AG09319 (cell line): ENCODE measurements around the gene ACO2.

Experiments
- DNase-seq: peaks from one replicate; pipeline ENCODE4 v3.0.0-alpha.2; 2010; ENCODE audit warnings: low read depth; ENCODE audit errors: extremely low read depth
- TF ChIP-seq, protein P1 (sequence below): IDR thresholded peaks from 2 replicates; pipeline ENCODE4 v1.5.1; 2011; ENCODE audit warnings: low read depth, mild to moderate bottlenecking, inconsistent platforms, low read length, moderate library complexity

The ACO2 gene

GRCh38 chr22:41500303-41500702 lies 31.4 kb downstream of the ACO2 start:
- TF ChIP-seq, protein P1, sequence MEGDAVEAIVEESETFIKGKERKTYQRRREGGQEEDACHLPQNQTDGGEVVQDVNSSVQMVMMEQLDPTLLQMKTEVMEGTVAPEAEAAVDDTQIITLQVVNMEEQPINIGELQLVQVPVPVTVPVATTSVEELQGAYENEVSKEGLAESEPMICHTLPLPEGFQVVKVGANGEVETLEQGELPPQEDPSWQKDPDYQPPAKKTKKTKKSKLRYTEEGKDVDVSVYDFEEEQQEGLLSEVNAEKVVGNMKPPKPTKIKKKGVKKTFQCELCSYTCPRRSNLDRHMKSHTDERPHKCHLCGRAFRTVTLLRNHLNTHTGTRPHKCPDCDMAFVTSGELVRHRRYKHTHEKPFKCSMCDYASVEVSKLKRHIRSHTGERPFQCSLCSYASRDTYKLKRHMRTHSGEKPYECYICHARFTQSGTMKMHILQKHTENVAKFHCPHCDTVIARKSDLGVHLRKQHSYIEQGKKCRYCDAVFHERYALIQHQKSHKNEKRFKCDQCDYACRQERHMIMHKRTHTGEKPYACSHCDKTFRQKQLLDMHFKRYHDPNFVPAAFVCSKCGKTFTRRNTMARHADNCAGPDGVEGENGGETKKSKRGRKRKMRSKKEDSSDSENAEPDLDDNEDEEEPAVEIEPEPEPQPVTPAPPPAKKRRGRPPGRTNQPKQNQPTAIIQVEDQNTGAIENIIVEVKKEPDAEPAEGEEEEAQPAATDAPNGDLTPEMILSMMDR = no peak
- DNase-seq = no peak

DNA sequence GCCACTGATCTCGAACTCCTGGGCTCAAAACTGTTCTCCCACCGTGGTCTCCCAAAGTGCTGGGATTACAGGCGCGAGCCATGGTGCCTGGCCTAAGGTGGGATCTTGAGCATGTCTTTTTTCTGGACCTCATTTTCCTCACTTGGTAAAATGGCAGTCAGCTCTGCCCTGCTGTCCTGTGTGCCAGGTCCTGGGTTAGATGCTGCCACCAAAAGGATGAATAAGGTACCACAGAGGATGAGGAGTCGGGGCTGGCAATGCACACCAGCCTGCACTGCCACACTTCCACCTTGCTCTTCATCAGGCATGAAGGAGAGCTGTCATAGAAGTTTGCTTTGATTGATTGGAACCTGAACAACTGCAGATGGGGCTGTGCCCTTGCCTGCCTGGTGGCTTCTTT lies 32.3 kb downstream of the ACO2 start:
- DNase-seq = no peak
- TF ChIP-seq, protein P1 = peak; percentile 10

DNA sequence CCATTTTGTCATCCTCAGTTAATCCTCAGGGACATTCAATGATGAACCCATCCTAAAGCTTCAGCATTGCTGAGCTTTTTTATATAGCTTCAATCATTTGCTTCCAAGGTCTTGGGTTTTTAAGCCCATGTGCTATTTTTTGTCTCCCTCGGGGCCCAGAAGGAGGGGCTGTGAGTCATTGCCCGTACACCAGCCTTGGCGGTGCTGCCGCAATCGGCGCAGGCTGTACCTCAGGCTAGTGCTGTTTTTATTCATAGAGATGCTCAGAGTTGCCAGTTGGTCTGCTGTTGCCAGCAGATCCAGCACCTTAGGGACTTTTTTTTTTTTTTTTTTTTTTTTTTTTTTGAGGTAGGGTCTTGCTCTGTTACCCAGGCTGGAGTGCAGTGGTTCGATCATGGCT lies 35.5 kb downstream of the ACO2 start:
- DNase-seq = no peak
- TF ChIP-seq, protein P1 = no peak

DNA sequence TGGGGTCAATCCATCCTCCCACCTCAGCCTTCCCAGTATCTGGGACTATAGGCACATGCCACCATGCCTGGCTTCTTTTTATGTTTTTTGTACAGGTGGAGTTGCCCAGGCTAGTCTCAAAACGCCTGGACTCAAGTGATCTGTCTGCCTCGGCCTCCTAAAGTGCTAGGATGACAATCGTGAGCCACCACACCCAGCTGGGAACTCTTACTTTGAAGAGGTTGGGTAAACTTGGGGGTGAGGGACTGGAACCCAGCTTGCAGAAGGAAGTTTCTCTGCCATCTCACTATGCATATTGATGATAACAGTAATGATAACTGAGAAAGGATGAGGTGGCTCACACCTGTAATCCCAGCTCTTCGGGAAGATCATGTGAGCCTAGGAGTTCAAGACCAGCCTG lies 35.9 kb downstream of the ACO2 start:
- TF ChIP-seq, protein P1 = no peak
- DNase-seq = no peak

DNA sequence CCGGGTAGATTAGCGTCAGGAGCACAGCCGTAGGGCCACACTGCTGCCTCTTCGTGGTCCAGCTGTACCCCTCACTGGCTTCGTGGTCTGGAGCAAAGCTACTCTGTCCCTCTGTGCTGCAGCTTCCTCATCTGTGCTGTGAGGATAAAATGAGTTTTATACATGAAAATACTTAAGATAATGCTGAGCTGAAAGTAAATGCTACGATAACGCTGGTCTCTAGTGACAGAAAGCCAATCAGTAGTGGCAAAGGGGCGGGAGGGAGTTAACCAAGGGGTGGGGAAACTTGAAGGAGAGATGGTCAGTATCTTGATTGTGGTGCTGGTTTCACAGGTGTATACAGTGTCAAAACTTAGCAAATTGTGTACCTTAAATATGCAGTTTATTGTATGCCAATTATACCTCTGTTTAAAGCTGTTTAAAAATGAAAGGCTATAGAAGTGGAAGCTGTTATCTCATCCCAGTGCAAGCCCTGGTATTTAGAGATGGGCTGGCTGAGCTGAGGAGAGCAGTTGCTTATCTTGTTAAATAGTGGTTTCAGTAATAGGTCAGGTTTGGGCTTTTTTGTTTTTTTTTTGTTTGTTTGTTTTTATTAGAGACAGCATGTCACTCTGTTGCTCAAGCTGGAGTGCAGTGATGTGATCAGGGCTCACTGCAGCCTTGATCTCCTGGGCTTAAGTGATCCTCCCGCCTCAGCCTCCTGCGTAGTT lies 36.7 kb downstream of the ACO2 start:
- TF ChIP-seq, protein P1 = no peak
- no peak for DNase-seq

GRCh38 chr22:41507330-41508063 lies 38.6 kb downstream of the ACO2 start:
- no peak for DNase-seq
- TF ChIP-seq, protein P1 = no peak

- TF ChIP-seq, protein P1 = no peak; the same call in 1 of the 2 replicates
- DNase-seq = no peak
These were observed 39.9 kb downstream of the ACO2 start for GRCh38 chr22:41508770-41509170.
